ENCODE results near the gene ADAMTS4. TPM values are rescaled to one million over a fixed set of nuclear protein-coding genes. Genes with fewer than 3 reads are reported as not detected.

The ADAMTS4 gene, protein sequence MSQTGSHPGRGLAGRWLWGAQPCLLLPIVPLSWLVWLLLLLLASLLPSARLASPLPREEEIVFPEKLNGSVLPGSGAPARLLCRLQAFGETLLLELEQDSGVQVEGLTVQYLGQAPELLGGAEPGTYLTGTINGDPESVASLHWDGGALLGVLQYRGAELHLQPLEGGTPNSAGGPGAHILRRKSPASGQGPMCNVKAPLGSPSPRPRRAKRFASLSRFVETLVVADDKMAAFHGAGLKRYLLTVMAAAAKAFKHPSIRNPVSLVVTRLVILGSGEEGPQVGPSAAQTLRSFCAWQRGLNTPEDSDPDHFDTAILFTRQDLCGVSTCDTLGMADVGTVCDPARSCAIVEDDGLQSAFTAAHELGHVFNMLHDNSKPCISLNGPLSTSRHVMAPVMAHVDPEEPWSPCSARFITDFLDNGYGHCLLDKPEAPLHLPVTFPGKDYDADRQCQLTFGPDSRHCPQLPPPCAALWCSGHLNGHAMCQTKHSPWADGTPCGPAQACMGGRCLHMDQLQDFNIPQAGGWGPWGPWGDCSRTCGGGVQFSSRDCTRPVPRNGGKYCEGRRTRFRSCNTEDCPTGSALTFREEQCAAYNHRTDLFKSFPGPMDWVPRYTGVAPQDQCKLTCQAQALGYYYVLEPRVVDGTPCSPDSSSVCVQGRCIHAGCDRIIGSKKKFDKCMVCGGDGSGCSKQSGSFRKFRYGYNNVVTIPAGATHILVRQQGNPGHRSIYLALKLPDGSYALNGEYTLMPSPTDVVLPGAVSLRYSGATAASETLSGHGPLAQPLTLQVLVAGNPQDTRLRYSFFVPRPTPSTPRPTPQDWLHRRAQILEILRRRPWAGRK
- 1.1 and 3.1 TPM in 2 replicates for total RNA-seq (ENCODE audit: low replicate concordance)

GRCh38 chr1:161198897-161199431, at the start of gene ADAMTS4:
TSS of gene ADAMTS4 (minus strand) at chr1:161199054. CDS start at chr1:161198627, 427 bp downstream.
- peak; percentile 91 for DNase-seq (ENCODE audit: low read depth)
- TF ChIP-seq, protein P1, sequence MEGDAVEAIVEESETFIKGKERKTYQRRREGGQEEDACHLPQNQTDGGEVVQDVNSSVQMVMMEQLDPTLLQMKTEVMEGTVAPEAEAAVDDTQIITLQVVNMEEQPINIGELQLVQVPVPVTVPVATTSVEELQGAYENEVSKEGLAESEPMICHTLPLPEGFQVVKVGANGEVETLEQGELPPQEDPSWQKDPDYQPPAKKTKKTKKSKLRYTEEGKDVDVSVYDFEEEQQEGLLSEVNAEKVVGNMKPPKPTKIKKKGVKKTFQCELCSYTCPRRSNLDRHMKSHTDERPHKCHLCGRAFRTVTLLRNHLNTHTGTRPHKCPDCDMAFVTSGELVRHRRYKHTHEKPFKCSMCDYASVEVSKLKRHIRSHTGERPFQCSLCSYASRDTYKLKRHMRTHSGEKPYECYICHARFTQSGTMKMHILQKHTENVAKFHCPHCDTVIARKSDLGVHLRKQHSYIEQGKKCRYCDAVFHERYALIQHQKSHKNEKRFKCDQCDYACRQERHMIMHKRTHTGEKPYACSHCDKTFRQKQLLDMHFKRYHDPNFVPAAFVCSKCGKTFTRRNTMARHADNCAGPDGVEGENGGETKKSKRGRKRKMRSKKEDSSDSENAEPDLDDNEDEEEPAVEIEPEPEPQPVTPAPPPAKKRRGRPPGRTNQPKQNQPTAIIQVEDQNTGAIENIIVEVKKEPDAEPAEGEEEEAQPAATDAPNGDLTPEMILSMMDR (IDR thresholded peaks at IDR 0.05; ENCODE audit: insufficient read depth, low read length) = no peak
- peak within 1 kb of the TSS; percentile 68 for H3K4me3 ChIP-seq (ENCODE audit: low read depth, low read length)

DNA sequence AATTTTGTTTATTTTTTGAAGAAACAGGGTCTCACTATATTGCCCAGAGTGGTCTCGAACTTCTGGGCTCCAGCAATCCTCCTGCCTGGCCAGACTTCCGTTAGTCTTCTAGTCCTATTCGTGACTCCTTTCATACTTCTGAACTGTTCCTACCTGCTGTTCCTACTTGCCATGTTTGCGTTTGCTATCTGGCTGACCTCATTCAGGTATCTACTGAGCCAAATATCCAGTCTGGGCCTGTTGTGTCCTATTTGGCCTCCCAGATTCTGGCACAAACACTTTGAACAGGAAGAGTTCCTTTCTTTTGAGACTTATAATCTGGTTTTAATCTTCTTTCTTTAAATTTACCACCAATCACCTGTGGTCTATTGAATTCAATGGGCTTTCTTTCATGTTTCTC, 46.0 kb upstream of the ADAMTS4 start:
- no peak for DNase-seq (ENCODE audit: low read depth)
- TF ChIP-seq, protein P1 (IDR thresholded peaks at IDR 0.05; ENCODE audit: insufficient read depth, low read length) = no peak
- H3K4me3 ChIP-seq (ENCODE audit: low read depth, low read length) = no peak overlapping the region

GRCh38 chr1:161242313-161242712, 43.5 kb upstream of the ADAMTS4 start:
- DNase-seq (ENCODE audit: low read depth) = no peak
- H3K4me3 ChIP-seq (ENCODE audit: low read depth, low read length) = no peak overlapping the region

GRCh38 chr1:161241682-161242081, 42.8 kb upstream of the ADAMTS4 start:
- TF ChIP-seq, protein P1 (IDR thresholded peaks at IDR 0.05; ENCODE audit: insufficient read depth, low read length) = no peak
- DNase-seq (ENCODE audit: low read depth) = no peak
- no peak overlapping the region for H3K4me3 ChIP-seq (ENCODE audit: low read depth, low read length)

More at GRCh38 chr1:161242313-161242712, 43.5 kb upstream of the ADAMTS4 start:
- TF ChIP-seq, protein P1 (IDR thresholded peaks at IDR 0.05; ENCODE audit: insufficient read depth, low read length) = no peak

DNA sequence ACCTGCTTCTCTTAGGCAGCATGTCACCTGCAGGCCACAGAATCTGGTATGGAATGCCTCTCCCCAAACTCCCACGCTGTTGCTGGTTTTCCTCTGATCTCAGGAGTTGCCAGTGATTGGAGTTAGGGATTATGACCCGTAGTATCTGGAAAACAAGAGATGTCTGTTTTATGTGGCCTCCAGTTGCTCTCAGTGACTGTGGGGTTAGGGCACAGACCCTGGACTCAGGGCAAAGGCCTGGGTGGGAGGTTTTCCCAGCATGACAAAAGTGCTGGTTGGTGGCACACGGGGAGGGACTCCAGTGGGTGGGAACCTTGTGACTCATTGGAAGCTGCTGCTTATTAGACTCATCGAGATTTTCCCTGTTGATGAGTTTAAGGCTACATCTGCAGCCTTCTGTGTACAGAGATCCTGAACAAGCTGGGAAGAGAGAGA, 39.2 kb upstream of the ADAMTS4 start, which contains the start of gene NR1I3:
Gene NR1I3 (minus strand): TSS at position 165 of the 435 bp plus-strand sequence. CDS start 1,638 bp downstream, outside the sequence.
- TF ChIP-seq, protein P1 (IDR thresholded peaks at IDR 0.05; ENCODE audit: insufficient read depth, low read length) = no peak
- DNase-seq (ENCODE audit: low read depth) = no peak
- no peak within 1 kb of the TSS for H3K4me3 ChIP-seq (ENCODE audit: low read depth, low read length)

DNA sequence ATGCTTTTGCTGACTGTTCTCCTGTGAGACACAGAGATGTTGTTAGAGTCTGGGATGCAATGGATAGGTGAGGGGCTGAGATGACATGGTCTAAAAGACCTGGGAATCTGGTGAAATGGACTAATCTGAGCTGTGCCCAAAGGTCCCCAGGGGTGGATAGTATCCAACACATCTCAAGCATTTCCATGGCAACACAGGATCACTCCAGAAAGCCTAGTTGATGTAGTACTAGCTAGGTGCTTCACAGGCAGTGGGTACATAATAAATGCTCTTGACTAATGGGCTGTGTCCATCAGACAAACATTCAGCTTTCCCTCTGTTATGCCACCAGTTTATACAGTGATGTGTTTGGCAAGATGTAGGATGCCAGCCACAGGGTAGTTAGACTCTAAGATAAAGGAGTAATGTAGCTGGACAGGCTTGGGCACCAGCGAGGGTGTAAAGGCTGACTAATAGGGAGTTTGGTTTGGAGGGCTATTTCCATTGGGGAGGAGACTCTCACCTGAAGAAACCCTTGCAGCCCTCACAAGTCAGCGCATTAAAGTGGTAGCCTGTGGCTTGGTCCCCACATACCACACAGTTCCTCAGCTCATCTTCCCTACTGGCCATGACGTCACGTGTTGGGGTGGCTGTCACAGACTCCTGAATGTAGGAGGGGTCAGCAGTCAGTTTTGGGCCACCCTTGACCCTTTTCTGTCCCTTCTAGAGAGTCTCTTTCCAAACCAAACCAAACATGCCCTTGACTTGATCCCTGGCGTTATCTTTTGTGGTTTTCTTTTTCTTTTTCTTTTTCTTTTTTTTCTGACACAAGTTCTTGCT, 37.3 kb upstream of the ADAMTS4 start:
- DNase-seq (ENCODE audit: low read depth) = no peak
- H3K4me3 ChIP-seq (ENCODE audit: low read depth, low read length) = no peak overlapping the region
- TF ChIP-seq, protein P1 (IDR thresholded peaks at IDR 0.05; ENCODE audit: insufficient read depth, low read length) = no peak

Measured in fibroblast of the aortic adventitia (primary cell).